Right ventricle myocardium inferior (tissue), 1 donor: ENCODE measurements around the gene PDK2. TPM values are rescaled to one million over a fixed set of nuclear protein-coding genes. Genes with fewer than 3 reads are reported as not detected.

Experiments used
- ATAC-seq: fragments of 200-7000 bp; cut with Tn5 transposase; one replicate; pipeline ENCODE4 v1.9.1; 2020; ENCODE audit warnings: mild to moderate bottlenecking, moderate library complexity
- DNase-seq: peaks from one replicate; pipeline ENCODE4 v3.0.0; 2021; ENCODE audit errors: missing footprints
- intact Hi-C: fragments of 100-400 bp; cut with DNase I; formaldehyde crosslinking; loops from one replicate; pipeline ENCODE4 v1.11.0; 2022
- total RNA-seq: library from RNA; stranded (reverse); fragmentation: NEBNext Ultra II Directional; extraction: Animal tissue kit (Norgen Biotek cat#: 25700); gene quantifications from one replicate; pipeline ENCODE4 v1.2.1, GENCODE V29; 2021
- donor health status: DM: no; HTN: yes; CAD: no; lungs with severe emphysema.

PDK2 gene
- total RNA-seq, 1 donor from 2014 or later = 260 TPM

- no peak for ATAC-seq
- intact Hi-C loops = no loop called here
Observed at GRCh38 chr17:50122945-50123344, 27.8 kb downstream of the PDK2 start.

GRCh38 chr17:50123649-50124349, 28.6 kb downstream of the PDK2 start:
- peak; percentile 52 for DNase-seq
- intact Hi-C loops = no loop called here

More at GRCh38 chr17:50122945-50123344, 27.8 kb downstream of the PDK2 start:
- DNase-seq = no peak

GRCh38 chr17:50125420-50125997, 30.4 kb downstream of the PDK2 start:
- ATAC-seq (no peak), DNase-seq (no peak)
- intact Hi-C loops = no loop called here

More at GRCh38 chr17:50123649-50124349, 28.6 kb downstream of the PDK2 start:
- ATAC-seq = peak; percentile 22

- ATAC-seq (no peak), DNase-seq (no peak)
- intact Hi-C loops = no loop called here
Observed at GRCh38 chr17:50127697-50128361, 32.7 kb downstream of the PDK2 start.

- DNase-seq (peak; percentile 41), ATAC-seq (no peak)
- intact Hi-C loops = no loop called here
Observed at GRCh38 chr17:50128441-50129352, 33.5 kb downstream of the PDK2 start.

GRCh38 chr17:50129353-50129727, 34.2 kb downstream of the PDK2 start:
- intact Hi-C loops = no loop called here
- peak; percentile 40 for DNase-seq
- ATAC-seq = no peak

GRCh38 chr17:50129728-50130558, 34.8 kb downstream of the PDK2 start, which contains the start of gene SAMD14:
Gene SAMD14 (minus strand): TSS chr17:50130160. CDS start chr17:50124959, 5,201 bp downstream.
- ATAC-seq (no peak), DNase-seq (peak; percentile 65)
- intact Hi-C loops = no loop called here

- DNase-seq = peak; percentile 40
- intact Hi-C loops = no loop called here
- no peak for ATAC-seq
Observed at GRCh38 chr17:50130559-50131305, 35.6 kb downstream of the PDK2 start.

GRCh38 chr17:50132104-50132794, 37.1 kb downstream of the PDK2 start:
- intact Hi-C loops = no loop called here
- ATAC-seq (no peak), DNase-seq (peak; percentile 14)

GRCh38 chr17:50133028-50133768, 38.0 kb downstream of the PDK2 start:
- DNase-seq = peak; percentile 45
- peak; percentile 73 for ATAC-seq
- intact Hi-C loops = no loop called here

GRCh38 chr17:50133769-50134099, 38.6 kb downstream of the PDK2 start:
- DNase-seq = peak; percentile 52
- intact Hi-C loops = no loop called here
- ATAC-seq = no peak

- intact Hi-C loops = no loop called here
- ATAC-seq = no peak
- DNase-seq = no peak
Observed at GRCh38 chr17:50134206-50135110, 39.3 kb downstream of the PDK2 start.

GRCh38 chr17:50135316-50136095, 40.4 kb downstream of the PDK2 start:
- ATAC-seq (no peak), DNase-seq (no peak)
- intact Hi-C loops = no loop called here

- ATAC-seq (no peak), DNase-seq (no peak)
- intact Hi-C loops = no loop called here
Observed at GRCh38 chr17:50136096-50136687, 41.0 kb downstream of the PDK2 start.
